Tibial nerve (tissue), 4 donors: ENCODE measurements around the gene CEP57.

Experiments used
- EP300 ChIP-seq, 2 donors: sonication (generic); formaldehyde crosslinking; IDR thresholded peaks; one replicate each; pipeline ENCODE4 v1.6.1; 2017; ENCODE audit warnings: antibody characterized with exemption in 2 of 2, mild to moderate bottlenecking in 1 of 2
- POLR2A ChIP-seq, 2 donors: fragments of 450-650 bp; IDR thresholded peaks; one replicate each; pipeline ENCODE4 v1.6.1; 2017; ENCODE audit warnings: antibody characterized with exemption in 2 of 2, mild to moderate bottlenecking in 2 of 2, moderate library complexity in 2 of 2
- TF ChIP-seq, protein P1 (sequence below), 5 experiments: fragments of 200-600 bp in 3 of 5; fragments of 450-650 bp in 2 of 5; sonication (generic) in 3 of 5; IDR thresholded peaks; one replicate each; pipeline ENCODE4 v1.5.1; 2016 to 2019; ENCODE audit warnings: antibody characterized with exemption in 5 of 5, mild to moderate bottlenecking in 3 of 5, moderate library complexity in 2 of 5

DNA sequence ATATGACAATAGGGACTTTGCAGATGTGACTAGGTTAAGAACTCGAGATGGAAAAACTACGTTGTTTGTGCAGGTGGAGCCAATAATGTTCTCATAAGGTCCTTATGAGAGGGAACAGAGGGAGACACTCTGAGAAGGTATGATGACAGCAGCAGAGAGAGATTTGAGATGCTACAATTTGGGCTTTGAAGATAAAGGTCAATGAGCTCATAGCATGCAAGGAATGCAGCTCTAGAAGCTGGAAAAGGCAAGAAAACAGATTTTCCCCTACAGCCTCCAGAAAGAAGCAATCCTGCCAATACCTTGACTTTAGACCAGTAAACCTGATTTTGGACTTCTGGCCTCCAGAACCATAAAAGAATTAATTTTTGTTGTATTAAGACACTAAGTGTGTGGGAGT, 21.8 kb upstream of the CEP57 start:
- TF ChIP-seq, protein P1, sequence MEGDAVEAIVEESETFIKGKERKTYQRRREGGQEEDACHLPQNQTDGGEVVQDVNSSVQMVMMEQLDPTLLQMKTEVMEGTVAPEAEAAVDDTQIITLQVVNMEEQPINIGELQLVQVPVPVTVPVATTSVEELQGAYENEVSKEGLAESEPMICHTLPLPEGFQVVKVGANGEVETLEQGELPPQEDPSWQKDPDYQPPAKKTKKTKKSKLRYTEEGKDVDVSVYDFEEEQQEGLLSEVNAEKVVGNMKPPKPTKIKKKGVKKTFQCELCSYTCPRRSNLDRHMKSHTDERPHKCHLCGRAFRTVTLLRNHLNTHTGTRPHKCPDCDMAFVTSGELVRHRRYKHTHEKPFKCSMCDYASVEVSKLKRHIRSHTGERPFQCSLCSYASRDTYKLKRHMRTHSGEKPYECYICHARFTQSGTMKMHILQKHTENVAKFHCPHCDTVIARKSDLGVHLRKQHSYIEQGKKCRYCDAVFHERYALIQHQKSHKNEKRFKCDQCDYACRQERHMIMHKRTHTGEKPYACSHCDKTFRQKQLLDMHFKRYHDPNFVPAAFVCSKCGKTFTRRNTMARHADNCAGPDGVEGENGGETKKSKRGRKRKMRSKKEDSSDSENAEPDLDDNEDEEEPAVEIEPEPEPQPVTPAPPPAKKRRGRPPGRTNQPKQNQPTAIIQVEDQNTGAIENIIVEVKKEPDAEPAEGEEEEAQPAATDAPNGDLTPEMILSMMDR (IDR thresholded peaks at IDR 0.05) = no peak
- TF ChIP-seq POLR2A (IDR thresholded peaks at IDR 0.05) (no peak), EP300 (IDR thresholded peaks at IDR 0.05) (no peak)
